ENCODE measurements around the gene CATSPER1. TPM values are rescaled to one million over a fixed set of nuclear protein-coding genes. Genes with fewer than 3 reads are reported as not detected.

The CATSPER1 gene
- total RNA-seq, 1 donor from 2014 or later = not detected

DNA sequence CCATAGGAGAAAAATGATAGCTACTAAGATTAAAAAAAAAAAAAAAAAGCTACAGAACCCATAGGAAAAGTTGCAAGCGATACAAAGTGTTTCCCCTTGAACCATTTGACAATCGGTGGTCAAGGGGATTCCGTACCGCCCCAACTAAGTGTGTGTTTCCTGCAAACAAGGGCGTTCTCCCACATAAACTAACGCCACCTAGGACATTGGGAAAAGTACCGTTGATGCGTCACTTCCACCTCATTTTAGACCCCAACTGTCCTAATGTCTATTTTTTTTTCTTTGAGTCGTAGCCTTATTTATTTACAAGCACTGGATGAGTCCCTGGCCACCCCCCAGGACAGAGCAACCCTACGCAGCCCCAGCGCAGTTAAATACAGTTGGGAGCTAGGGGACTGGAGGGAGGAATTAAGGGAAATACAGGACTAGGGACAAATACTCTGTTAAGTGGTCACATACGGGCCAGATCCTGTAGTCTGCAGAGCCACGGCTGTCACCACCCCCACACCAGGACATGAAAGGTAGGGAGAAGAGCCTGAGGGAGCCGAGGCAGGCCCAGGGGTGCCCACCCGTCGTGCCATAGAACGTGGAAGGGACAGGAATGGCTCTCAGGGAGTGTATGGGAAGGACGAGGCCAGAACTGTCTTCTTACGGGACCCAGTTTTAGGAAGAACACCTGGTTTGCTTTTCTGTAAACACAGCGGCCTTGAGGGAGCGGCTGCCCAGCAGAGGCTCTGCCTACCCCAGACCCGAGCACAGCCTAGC, 43.3 kb downstream of the CATSPER1 start:
- Mint-ChIP-seq H3K4me1 (ENCODE audit: unreplicated experiment) (no peaks in the 10 kb centered on the region), H3K9me3 (ENCODE audit: unreplicated experiment) (no peaks in the 10 kb centered on the region), H3K27me3 (ENCODE audit: unreplicated experiment) (peaks cover 1% of the 10 kb centered on the region), H3K4me3 (ENCODE audit: unreplicated experiment) (no peak overlapping the region), H3K36me3 (ENCODE audit: low read depth, unreplicated experiment) (peaks cover 13% of the 10 kb centered on the region), H3K27ac (ENCODE audit: unreplicated experiment) (no peak overlapping the region)
- no peak for DNase-seq (ENCODE audit: low spot score)
- TF ChIP-seq, protein P1, sequence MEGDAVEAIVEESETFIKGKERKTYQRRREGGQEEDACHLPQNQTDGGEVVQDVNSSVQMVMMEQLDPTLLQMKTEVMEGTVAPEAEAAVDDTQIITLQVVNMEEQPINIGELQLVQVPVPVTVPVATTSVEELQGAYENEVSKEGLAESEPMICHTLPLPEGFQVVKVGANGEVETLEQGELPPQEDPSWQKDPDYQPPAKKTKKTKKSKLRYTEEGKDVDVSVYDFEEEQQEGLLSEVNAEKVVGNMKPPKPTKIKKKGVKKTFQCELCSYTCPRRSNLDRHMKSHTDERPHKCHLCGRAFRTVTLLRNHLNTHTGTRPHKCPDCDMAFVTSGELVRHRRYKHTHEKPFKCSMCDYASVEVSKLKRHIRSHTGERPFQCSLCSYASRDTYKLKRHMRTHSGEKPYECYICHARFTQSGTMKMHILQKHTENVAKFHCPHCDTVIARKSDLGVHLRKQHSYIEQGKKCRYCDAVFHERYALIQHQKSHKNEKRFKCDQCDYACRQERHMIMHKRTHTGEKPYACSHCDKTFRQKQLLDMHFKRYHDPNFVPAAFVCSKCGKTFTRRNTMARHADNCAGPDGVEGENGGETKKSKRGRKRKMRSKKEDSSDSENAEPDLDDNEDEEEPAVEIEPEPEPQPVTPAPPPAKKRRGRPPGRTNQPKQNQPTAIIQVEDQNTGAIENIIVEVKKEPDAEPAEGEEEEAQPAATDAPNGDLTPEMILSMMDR (IDR thresholded peaks at IDR 0.05; ENCODE audit: unreplicated experiment) = no peak

DNA sequence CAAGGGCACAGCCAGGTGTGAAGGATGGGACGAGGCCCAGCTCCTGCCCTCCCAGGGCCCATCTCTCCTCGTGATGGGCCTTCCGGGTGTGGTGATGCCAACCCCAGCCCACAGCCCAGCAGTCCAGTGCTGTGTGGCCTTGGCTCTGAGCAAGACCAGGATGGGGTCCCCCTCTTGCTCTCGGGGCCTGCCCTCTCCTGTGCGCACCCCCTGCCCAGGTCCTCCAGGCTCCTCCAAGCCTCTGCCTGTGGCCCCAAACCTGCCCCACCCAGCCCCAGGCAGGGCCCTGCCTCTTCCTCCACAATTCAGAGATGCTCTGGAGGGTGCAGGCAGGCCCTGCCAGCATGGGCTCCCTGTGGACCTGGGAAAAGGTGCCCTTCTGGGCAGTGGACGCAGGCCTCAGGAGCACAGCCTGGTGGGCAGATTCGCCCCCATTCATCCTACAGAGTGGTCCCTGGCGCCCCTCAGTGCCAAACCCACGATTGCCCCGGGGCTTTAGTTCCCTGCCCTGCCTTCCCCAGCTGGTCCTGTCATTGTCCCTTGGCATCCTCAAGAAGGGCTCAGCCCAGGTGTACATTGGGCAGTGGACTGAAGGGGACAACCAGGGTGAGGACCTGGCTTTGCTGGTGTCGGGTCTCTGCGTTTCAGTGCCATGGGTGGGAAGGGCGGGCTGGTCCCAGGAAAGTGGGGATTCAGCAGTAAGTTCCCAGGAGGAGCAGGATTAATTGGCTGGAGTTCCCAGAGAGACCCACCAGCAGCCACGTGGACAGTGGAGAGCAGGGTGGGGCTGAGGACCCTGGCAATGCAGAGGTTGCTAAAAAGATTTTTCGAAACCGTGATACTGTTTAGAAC, 44.1 kb downstream of the CATSPER1 start:
- peaks cover 18% of the 10 kb centered on the region for H3K36me3 Mint-ChIP-seq (ENCODE audit: low read depth, unreplicated experiment)
- H3K27ac Mint-ChIP-seq (ENCODE audit: unreplicated experiment) = no peak overlapping the region
- DNase-seq (ENCODE audit: low spot score) = no peak
- no peaks in the 10 kb centered on the region for H3K4me1 Mint-ChIP-seq (ENCODE audit: unreplicated experiment)
- TF ChIP-seq, protein P1 (IDR thresholded peaks at IDR 0.05; ENCODE audit: unreplicated experiment) = no peak
- peaks cover 1% of the 10 kb centered on the region for H3K27me3 Mint-ChIP-seq (ENCODE audit: unreplicated experiment)
- no peak overlapping the region for H3K4me3 Mint-ChIP-seq (ENCODE audit: unreplicated experiment)
- H3K9me3 Mint-ChIP-seq (ENCODE audit: unreplicated experiment) = no peaks in the 10 kb centered on the region

DNA sequence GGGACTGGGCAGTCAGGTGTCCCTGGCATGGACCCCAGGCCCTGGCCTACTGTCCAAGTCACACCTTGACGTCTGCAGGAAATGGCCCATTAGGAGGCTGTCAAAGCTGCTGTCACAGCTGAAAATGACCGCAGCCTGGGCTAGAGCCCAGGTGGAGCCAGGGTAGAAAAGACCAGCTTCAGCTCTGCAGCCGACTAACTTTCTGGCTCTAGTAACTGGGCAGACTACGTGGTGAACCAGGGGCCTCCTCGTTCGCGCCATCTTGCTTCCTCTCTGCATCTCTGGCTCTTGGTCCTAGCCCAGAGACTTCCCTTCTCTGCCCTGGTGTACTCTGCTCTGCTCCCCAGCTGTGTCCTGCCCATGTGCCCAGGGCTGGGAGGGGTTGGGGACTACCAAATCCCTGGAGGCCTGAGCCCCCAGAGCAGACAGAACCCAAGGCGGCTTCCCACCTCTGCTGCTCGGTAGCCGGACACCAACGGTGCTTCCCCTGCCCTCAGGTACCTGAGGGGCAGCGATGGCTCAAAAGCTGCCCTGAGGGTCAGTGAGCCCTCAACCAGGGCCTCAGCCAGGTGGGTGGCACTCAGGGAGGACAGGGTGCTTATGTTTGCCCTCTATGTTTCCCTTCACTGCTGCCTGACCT, 45.1 kb downstream of the CATSPER1 start:
- Mint-ChIP-seq H3K4me3 (ENCODE audit: unreplicated experiment) (no peak overlapping the region), H3K27me3 (ENCODE audit: unreplicated experiment) (peaks cover 1% of the 10 kb centered on the region), H3K36me3 (ENCODE audit: low read depth, unreplicated experiment) (peaks cover 21% of the 10 kb centered on the region), H3K27ac (ENCODE audit: unreplicated experiment) (no peak overlapping the region), H3K4me1 (ENCODE audit: unreplicated experiment) (no peaks in the 10 kb centered on the region), H3K9me3 (ENCODE audit: unreplicated experiment) (no peaks in the 10 kb centered on the region)
- no peak for DNase-seq (ENCODE audit: low spot score)
- TF ChIP-seq, protein P1 (IDR thresholded peaks at IDR 0.05; ENCODE audit: unreplicated experiment) = no peak

DNA sequence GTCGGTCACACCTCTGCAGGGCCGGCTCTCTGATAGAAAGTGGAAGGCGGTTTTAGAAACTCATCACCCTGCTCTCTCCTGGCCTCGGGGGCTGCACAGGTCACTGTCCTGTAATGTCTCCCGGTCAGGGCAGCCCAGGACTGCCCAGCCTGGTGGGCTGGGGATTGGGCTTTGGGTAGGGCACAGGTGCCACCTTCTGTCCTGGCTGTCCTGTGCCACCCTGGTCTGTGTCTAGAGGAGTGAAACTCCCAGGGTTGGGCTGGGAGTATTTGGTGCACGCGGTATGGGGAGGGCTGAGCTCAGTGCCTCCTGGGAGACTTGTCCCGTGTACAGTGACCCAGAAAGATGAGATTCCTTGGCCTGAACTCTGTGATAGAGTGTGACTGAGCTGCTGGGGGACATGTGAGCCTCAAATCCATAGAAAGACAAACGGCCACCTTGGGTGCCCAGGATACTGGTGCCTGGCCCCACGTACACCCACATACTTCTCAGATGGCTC, 47.0 kb downstream of the CATSPER1 start:
- H3K36me3 Mint-ChIP-seq (ENCODE audit: low read depth, unreplicated experiment) = peaks cover 30% of the 10 kb centered on the region
- H3K27me3 Mint-ChIP-seq (ENCODE audit: unreplicated experiment) = peaks cover 7% of the 10 kb centered on the region
- peak overlapping the region; percentile 37 for H3K4me3 Mint-ChIP-seq (ENCODE audit: unreplicated experiment)
- no peaks in the 10 kb centered on the region for H3K9me3 Mint-ChIP-seq (ENCODE audit: unreplicated experiment)
- TF ChIP-seq, protein P1 (IDR thresholded peaks at IDR 0.05; ENCODE audit: unreplicated experiment) = no peak
- H3K4me1 Mint-ChIP-seq (ENCODE audit: unreplicated experiment) = no peaks in the 10 kb centered on the region
- no peak overlapping the region for H3K27ac Mint-ChIP-seq (ENCODE audit: unreplicated experiment)
- DNase-seq (ENCODE audit: low spot score) = no peak
